K562 (cell line): ENCODE measurements around the gene FAM90A26.
"Not testable (repeated sequence)": the region's sequence is repeated elsewhere in the genome, so short reads cannot be mapped to it uniquely, and the experiment has no call there.

ENCODE experiments used
- CBX8 ChIP-seq: fragments of 200-600 bp; sonication (generic); IDR thresholded peaks from 2 replicates; pipeline ENCODE4 v1.6.1; 2012; ENCODE audit warnings: borderline replicate concordance, mixed run types, low read depth, mild to moderate bottlenecking, moderate library complexity, mixed read lengths, low read length, control low read depth, inconsistent platforms; ENCODE audit not compliant: poor library complexity, severe bottlenecking; ENCODE audit errors: extremely low read depth
- EGR1 ChIP-seq: fragments of 450-650 bp; conservative IDR thresholded peaks from 2 replicates; pipeline ENCODE4 v1.6.1; 2017; ENCODE audit warnings: mild to moderate bottlenecking
- HEY1 ChIP-seq: fragments of 250-450 bp; sonication (Bioruptor Pico); IDR thresholded peaks from 2 replicates; pipeline ENCODE4 v1.5.0; 2020; ENCODE audit warnings: mild to moderate bottlenecking, moderate library complexity, borderline replicate concordance
- HNRNPH1 ChIP-seq: fragments of 200-400 bp; formaldehyde crosslinking; optimal IDR thresholded peaks from 2 replicates; pipeline ENCODE3; 2017; ENCODE audit warnings: low read depth, mild to moderate bottlenecking, low read length, moderate library complexity
- JUND ChIP-seq, 2 experiments: IDR thresholded peaks; 2 replicates in 1 of 2; 3 replicates in 1 of 2; pipeline ENCODE4 v1.6.1; 2011; ENCODE audit warnings: borderline replicate concordance in 2 of 2, low read depth in 2 of 2, low read length in 2 of 2, improper control_type of control experiment in 1 of 2, missing biosample characterization in 1 of 2, missing genetic modification characterization in 1 of 2, missing genetic modification reagents in 1 of 2
- MEF2D ChIP-seq: conservative IDR thresholded peaks from 2 replicates; pipeline ENCODE4 v1.6.1; 2016; ENCODE audit warnings: low read depth, missing genetic modification characterization, missing compliant biosample characterization
- NFE2 ChIP-seq: IDR thresholded peaks from 2 replicates; pipeline ENCODE4 v1.6.1; 2014; ENCODE audit warnings: antibody characterized with exemption, low read depth
- NFYB ChIP-seq: IDR thresholded peaks from 2 replicates; pipeline ENCODE4 v1.6.1; 2011; ENCODE audit warnings: mild to moderate bottlenecking, moderate library complexity; ENCODE audit not compliant: insufficient read length; ENCODE audit errors: extremely low read depth
- STAT6 ChIP-seq: sonication (generic); formaldehyde crosslinking; IDR thresholded peaks from 2 replicates; pipeline ENCODE4 v1.8.1; 2023; ENCODE audit warnings: mild to moderate bottlenecking, missing genetic modification reagents
- U2AF2 ChIP-seq: fragments of 200-400 bp; formaldehyde crosslinking; optimal IDR thresholded peaks from 2 replicates; pipeline ENCODE3; 2017; ENCODE audit warnings: low read depth, mild to moderate bottlenecking, low read length
- ZNF263 ChIP-seq: sonication (generic); formaldehyde crosslinking; IDR thresholded peaks from 2 replicates; pipeline ENCODE4 v1.8.0; 2022; ENCODE audit warnings: mild to moderate bottlenecking, missing genetic modification reagents, borderline replicate concordance
- ZSCAN29 ChIP-seq: fragments of 450-650 bp; IDR thresholded peaks from 2 replicates; pipeline ENCODE4 v1.6.1; 2017
- TF ChIP-seq, protein P1 (sequence below), 2 experiments: IDR thresholded peaks; 2 replicates each; pipeline ENCODE4 v1.6.1; 2012; ENCODE audit warnings: improper control_type of control experiment in 2 of 2, low read depth in 2 of 2, low read length in 2 of 2, borderline replicate concordance in 1 of 2
- TF ChIP-seq, protein P2 (sequence below): fragments of 450-650 bp; formaldehyde crosslinking; IDR thresholded peaks from 2 replicates; pipeline ENCODE4 v1.4.0; 2022; ENCODE audit warnings: missing genetic modification characterization

DNA sequence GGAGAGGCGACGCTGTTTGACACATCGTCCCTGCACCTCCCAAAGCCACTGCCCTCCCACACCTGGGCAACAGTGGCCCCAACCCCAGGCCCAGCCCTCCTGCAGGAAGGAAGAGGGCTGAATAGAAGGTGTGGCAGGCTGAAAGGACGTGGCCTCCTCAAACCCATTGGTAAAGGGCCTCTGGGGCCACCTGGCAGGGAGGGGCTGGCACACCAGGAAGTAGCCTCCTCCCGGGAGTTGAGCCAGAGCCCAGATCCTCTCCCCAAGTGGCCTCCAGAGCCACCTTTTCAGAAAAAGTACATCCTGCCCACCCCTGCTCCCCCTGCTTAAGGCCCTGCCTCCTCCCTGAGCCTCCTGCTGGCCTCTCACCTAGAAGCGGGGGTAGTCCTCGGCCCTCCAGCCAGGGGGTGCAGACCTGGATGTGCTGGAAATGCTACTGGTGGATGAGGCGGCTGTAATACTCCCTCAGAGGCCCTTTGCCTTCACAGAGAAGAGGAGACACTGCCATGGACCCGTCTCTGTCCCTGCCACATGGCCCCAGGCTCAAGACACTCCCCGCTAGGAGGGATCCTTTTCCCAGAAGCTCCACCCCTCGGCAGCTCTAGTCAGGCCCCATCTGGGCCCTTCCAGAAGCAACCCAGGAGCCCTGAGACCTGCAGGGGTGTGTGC, at the start of gene FAM90A26:
- not testable (repeated sequence) for TF ChIP-seq CBX8; HEY1; NFYB; U2AF2; MEF2D (tag); ZNF263 (CRISPR knock-in tag); ZSCAN29; EGR1; HNRNPH1; STAT6 (CRISPR knock-in tag); JUND (IDR thresholded peaks at IDR 0.05; ENCODE audit: borderline replicate concordance, low read depth, low read length); JUND (tag; IDR thresholded peaks at IDR 0.05; ENCODE audit: borderline replicate concordance, low read depth, low read length); NFE2
- TF ChIP-seq, protein P1, sequence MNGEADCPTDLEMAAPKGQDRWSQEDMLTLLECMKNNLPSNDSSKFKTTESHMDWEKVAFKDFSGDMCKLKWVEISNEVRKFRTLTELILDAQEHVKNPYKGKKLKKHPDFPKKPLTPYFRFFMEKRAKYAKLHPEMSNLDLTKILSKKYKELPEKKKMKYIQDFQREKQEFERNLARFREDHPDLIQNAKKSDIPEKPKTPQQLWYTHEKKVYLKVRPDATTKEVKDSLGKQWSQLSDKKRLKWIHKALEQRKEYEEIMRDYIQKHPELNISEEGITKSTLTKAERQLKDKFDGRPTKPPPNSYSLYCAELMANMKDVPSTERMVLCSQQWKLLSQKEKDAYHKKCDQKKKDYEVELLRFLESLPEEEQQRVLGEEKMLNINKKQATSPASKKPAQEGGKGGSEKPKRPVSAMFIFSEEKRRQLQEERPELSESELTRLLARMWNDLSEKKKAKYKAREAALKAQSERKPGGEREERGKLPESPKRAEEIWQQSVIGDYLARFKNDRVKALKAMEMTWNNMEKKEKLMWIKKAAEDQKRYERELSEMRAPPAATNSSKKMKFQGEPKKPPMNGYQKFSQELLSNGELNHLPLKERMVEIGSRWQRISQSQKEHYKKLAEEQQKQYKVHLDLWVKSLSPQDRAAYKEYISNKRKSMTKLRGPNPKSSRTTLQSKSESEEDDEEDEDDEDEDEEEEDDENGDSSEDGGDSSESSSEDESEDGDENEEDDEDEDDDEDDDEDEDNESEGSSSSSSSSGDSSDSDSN (IDR thresholded peaks at IDR 0.05; ENCODE audit: borderline replicate concordance in 1 of 2, low read depth in 2 of 2, low read length in 2 of 2), result not testable (repeated sequence)
- TF ChIP-seq, protein P2, sequence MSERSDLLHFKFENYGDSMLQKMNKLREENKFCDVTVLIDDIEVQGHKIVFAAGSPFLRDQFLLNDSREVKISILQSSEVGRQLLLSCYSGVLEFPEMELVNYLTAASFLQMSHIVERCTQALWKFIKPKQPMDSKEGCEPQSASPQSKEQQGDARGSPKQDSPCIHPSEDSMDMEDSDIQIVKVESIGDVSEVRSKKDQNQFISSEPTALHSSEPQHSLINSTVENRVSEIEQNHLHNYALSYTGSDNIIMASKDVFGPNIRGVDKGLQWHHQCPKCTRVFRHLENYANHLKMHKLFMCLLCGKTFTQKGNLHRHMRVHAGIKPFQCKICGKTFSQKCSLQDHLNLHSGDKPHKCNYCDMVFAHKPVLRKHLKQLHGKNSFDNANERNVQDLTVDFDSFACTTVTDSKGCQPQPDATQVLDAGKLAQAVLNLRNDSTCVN (CRISPR knock-in tag), result not testable (repeated sequence)
